GM18507 (cell line): ENCODE data around the gene RAB6A.
A peak's percentile ranks its signal among the peaks of the same experiment; 100 is the strongest.
"Not testable (repeated sequence)": the region's sequence is repeated elsewhere in the genome, so short reads cannot be mapped to it uniquely, and the experiment has no call there.

Experiments
- DNase-seq: peaks from one replicate; pipeline ENCODE4 v3.0.0; 2011; ENCODE audit warnings: low read depth; ENCODE audit not compliant: insufficient read length; ENCODE audit errors: extremely low spot score
- FAIRE-seq: peaks from 2 replicates; lab custom pipeline; 2011; peaks lifted over from hg19 to GRCh38; lab: Jason Lieb, UNC

Gene RAB6A

GRCh38 chr11:73760679-73761402, at the start of gene RAB6A:
RAB6A (minus strand) TSS chr11:73761074; CDS start chr11:73760635, 439 bp downstream.
- DNase-seq (peak; percentile 92), FAIRE-seq (peak; percentile 99)

- FAIRE-seq (no peak), DNase-seq (no peak)
These were observed 49.8 kb upstream of the RAB6A start for GRCh38 chr11:73810637-73811036.

- DNase-seq: no peak
- FAIRE-seq: no peak
These were observed 47.2 kb upstream of the RAB6A start for GRCh38 chr11:73808052-73808451.

GRCh38 chr11:73804712-73805111, 43.8 kb upstream of the RAB6A start:
- DNase-seq (no peak), FAIRE-seq (no peak)

GRCh38 chr11:73801136-73801535, 40.3 kb upstream of the RAB6A start:
- DNase-seq (no peak), FAIRE-seq (no peak)

GRCh38 chr11:73800276-73800806, 39.5 kb upstream of the RAB6A start:
- FAIRE-seq (no peak), DNase-seq (no peak)

- DNase-seq (no peak), FAIRE-seq (no peak)
These were observed 36.6 kb upstream of the RAB6A start for GRCh38 chr11:73797457-73797856.

GRCh38 chr11:73795925-73796632, 35.2 kb upstream of the RAB6A start:
- no peak for DNase-seq
- FAIRE-seq: no peak

GRCh38 chr11:73792584-73792983, 31.7 kb upstream of the RAB6A start:
- DNase-seq (no peak), FAIRE-seq (no peak)

GRCh38 chr11:73789279-73789670, 28.4 kb upstream of the RAB6A start:
- DNase-seq: no peak
- FAIRE-seq: no peak

- FAIRE-seq: peak; percentile 94
- peak; percentile 91 for DNase-seq
These were observed 27.0 kb upstream of the RAB6A start, which contains the start of gene MRPL48 for GRCh38 chr11:73787643-73788558. MRPL48 (plus strand) TSS chr11:73787874; CDS start chr11:73787972, 98 bp downstream.

GRCh38 chr11:73787051-73787642, 26.3 kb upstream of the RAB6A start:
- FAIRE-seq (peak; percentile 33), DNase-seq (no peak)

GRCh38 chr11:73785467-73785866, 24.6 kb upstream of the RAB6A start:
- not testable (repeated sequence) for DNase-seq, FAIRE-seq

- no peak for DNase-seq
- FAIRE-seq: no peak
These were observed 23.9 kb upstream of the RAB6A start for GRCh38 chr11:73784734-73785133.

GRCh38 chr11:73784080-73784634, 23.3 kb upstream of the RAB6A start:
- FAIRE-seq: no peak
- DNase-seq: no peak

GRCh38 chr11:73783483-73784020, 22.7 kb upstream of the RAB6A start:
- no peak for FAIRE-seq
- DNase-seq: no peak

- FAIRE-seq (no peak), DNase-seq (no peak)
These were observed 20.4 kb upstream of the RAB6A start for GRCh38 chr11:73781303-73781702.

- DNase-seq: peak; percentile 92
These were observed 18.4 kb upstream of the RAB6A start for GRCh38 chr11:73779084-73779902.

More at GRCh38 chr11:73779084-73779902, 18.4 kb upstream of the RAB6A start:
- FAIRE-seq: peak; percentile 97
